AG09309 (cell line): ENCODE data around the gene TBCD.

Experiments
- DNase-seq: peaks from one replicate; pipeline ENCODE4 v3.0.0-alpha.2; 2010; ENCODE audit warnings: low read depth
- H3K4me3 ChIP-seq: 2 replicates; pipeline ENCODE4 v1.5.1; 2011; ENCODE audit warnings: mild to moderate bottlenecking, low read depth, low read length, moderate library complexity; ENCODE audit not compliant: control insufficient read depth
- TF ChIP-seq, protein P1 (sequence below): IDR thresholded peaks from 2 replicates; pipeline ENCODE4 v1.5.1; 2011; ENCODE audit warnings: mild to moderate bottlenecking, low read depth, low read length, inconsistent platforms; ENCODE audit not compliant: insufficient read depth, control insufficient read depth; ENCODE audit errors: missing control alignments

TBCD gene

DNA sequence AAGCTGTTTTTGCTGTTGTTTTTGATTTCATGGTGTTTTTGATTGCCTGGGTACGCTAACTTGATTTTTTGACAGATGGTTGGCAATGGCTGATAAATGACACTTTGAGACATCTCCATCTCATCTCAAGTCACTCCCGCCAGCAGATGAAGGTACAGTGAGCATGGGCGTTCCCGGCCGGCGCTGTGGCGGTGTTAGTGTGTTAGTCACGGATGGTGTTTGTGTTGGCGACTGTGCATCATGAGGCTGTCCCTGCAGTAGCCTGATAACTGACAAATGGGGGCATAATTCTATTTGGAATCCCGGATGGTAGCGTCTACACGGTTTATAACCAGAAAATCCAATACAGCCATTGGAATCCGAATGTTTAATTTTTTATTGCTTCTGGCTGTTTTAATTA is 169.6 kb downstream of the TBCD start:
- no peak for DNase-seq
- H3K4me3 ChIP-seq: no peak overlapping the region

DNA sequence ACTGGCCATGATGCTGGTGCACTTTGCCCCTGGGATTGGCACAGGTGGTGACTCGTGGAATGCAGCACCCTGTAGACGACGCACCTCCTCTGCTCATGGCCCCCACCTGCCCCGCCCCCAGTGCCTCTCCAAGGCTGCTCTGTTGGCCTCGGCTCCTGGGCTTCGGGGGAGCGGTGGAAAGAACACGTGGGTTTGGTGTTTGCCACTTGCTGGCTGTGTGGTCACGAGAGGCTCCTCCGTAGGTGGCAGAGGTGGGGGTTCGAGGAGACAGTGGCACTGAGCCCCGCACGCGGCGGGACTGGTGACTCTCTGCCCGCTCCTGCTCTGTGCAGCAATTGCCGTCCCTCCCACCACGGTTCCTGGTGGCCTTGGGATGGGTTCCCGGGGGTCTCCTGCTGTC is 170.8 kb downstream of the TBCD start:
- H3K4me3 ChIP-seq: no peak overlapping the region
- DNase-seq: no peak
- TF ChIP-seq, protein P1, sequence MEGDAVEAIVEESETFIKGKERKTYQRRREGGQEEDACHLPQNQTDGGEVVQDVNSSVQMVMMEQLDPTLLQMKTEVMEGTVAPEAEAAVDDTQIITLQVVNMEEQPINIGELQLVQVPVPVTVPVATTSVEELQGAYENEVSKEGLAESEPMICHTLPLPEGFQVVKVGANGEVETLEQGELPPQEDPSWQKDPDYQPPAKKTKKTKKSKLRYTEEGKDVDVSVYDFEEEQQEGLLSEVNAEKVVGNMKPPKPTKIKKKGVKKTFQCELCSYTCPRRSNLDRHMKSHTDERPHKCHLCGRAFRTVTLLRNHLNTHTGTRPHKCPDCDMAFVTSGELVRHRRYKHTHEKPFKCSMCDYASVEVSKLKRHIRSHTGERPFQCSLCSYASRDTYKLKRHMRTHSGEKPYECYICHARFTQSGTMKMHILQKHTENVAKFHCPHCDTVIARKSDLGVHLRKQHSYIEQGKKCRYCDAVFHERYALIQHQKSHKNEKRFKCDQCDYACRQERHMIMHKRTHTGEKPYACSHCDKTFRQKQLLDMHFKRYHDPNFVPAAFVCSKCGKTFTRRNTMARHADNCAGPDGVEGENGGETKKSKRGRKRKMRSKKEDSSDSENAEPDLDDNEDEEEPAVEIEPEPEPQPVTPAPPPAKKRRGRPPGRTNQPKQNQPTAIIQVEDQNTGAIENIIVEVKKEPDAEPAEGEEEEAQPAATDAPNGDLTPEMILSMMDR: no peak

More for the DNA sequence above, 169.6 kb downstream of the TBCD start:
- TF ChIP-seq, protein P1: no peak

DNA sequence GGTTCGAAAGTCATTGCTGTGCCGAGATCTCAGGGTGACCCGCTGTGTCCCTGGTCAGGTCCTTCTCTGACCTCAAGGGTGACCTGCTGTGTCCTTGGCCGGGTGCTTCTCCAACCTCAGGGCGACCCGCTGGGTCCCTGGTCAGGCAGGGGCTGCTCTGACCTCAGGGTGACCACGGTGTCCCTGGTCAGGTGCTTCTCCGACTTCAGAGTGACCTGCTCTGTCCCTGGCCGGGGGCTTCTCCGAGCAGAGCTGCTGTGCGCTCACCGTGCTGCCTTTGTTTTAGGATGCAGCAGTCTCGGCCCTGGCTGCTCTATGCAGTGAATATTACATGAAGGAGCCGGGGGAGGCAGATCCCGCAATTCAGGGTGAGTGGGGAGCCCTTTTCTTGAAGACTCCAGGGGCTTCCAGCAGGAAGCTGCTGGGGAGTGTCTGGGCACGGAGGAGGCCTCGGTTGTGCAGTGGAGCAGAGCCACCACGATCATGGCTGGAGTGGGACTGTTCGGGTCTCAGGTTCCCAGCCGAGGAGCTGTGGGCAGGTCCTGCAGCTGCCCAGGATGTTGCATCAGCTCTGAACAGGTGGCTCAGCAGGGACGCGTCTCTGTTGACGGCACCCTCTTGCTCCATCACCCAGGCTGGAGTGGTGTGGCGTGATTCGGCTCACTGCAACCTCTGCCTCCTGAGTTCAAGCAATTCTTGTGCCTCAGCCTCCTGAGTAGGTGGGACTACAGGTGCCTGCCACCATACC is 171.7 kb downstream of the TBCD start:
- DNase-seq: no peak
- TF ChIP-seq, protein P1: no peak
- H3K4me3 ChIP-seq: no peak overlapping the region

DNA sequence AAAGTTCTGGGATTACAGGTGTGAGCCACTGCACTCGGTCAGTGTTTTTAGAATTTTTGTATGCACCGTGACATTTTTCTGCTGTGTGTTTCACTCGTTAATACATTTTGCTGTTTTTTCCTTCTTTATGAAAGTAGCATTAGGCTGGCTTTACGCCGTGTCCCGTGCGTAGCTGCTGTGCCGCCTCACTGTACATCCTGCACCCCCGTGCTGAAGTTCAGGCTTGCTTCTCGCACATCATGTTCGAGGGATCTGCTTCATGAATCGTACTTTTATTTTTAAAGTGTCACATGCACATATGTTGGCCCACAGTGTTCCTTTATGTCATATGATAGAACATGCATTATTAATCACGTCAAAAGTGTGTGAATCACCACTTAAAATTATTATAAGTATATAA is 172.3 kb downstream of the TBCD start:
- DNase-seq: no peak
- TF ChIP-seq, protein P1: no peak
- no peak overlapping the region for H3K4me3 ChIP-seq

DNA sequence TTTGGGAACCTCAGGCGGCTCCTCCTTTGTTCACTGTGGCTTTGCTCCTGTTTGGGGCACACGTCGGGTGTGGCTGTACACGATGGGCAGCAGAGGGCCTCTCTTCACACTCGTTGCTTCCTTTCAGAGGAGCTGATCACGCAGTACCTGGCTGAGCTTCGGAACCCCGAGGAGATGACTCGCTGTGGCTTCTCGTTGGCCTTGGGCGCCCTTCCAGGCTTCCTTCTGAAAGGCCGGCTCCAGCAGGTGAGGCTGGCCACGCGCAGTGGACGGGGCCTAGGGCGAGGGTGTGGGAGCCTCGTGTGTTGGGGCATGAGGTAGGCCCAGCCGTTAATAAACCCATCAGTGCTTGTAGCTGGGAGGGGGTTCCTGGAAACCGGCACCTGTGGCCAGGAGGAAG is 172.9 kb downstream of the TBCD start:
- DNase-seq: no peak
- no peak overlapping the region for H3K4me3 ChIP-seq
- TF ChIP-seq, protein P1: no peak

DNA sequence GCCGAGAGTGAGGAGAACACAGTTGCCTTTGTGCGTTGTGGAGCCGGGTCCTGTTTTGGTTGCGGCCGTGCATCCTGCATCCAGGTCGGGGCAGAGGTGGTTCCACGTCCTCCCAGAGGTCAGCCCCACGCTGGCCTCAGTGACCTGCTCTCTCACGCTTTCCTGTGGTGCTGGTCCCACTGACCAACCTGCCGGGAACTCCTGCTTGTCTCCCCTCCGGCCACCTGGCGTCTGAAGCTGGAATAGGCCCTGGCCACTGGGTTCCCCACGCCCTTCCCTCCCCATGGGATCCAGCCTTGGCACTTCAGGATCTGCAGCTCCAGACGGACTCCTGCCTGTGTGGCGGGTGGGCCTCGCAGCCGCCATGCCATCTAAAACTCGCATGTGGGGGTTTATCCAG is 173.5 kb downstream of the TBCD start:
- H3K4me3 ChIP-seq: no peak overlapping the region
- TF ChIP-seq, protein P1: no peak
- no peak for DNase-seq
